ENCODE data around the gene LRRC4B. TPM values are rescaled to one million over a fixed set of nuclear protein-coding genes. Genes with fewer than 3 reads are reported as not detected.
"Not testable (repeated sequence)": the region's sequence is repeated elsewhere in the genome, so short reads cannot be mapped to it uniquely, and the experiment has no call there.

The LRRC4B gene
- 1 to 10 TPM in 1 of 2 donors, under 1 TPM in 1; 0.89 to 1.2 TPM for total RNA-seq
- long read RNA-seq = 0 reads

GRCh38 chr19:50567882-50568727 lies at the start of gene LRRC4B:
Gene LRRC4B (minus strand): TSS chr19:50568435. CDS start chr19:50548838, 19,597 bp downstream.
- ATAC-seq (no peak), DNase-seq (no peak)
- intact Hi-C loops (cut with DNase I, micrococcal nuclease) = no loop called here

- intact Hi-C loops (cut with DNase I, micrococcal nuclease); DNase-seq; ATAC-seq: not testable (repeated sequence)
Measured at GRCh38 chr19:50612504-50613404, 44.5 kb upstream of the LRRC4B start.

GRCh38 chr19:50607874-50608785 lies 39.9 kb upstream of the LRRC4B start:
- ATAC-seq (no peak), DNase-seq (peak; percentile 46 to 54)
- intact Hi-C loops (cut with DNase I, micrococcal nuclease) = no loop called here

GRCh38 chr19:50607388-50607787 lies 39.2 kb upstream of the LRRC4B start:
- ATAC-seq (no peak), DNase-seq (no peak)
- intact Hi-C loops (cut with DNase I, micrococcal nuclease) = no loop called here

- ATAC-seq; DNase-seq; intact Hi-C loops (cut with DNase I, micrococcal nuclease): not testable (repeated sequence)
Measured at GRCh38 chr19:50606059-50606836, 38.0 kb upstream of the LRRC4B start.

- DNase-seq; intact Hi-C loops (cut with DNase I, micrococcal nuclease); ATAC-seq: not testable (repeated sequence)
Measured at GRCh38 chr19:50604264-50605073, 36.2 kb upstream of the LRRC4B start.

GRCh38 chr19:50602935-50603334 lies 34.7 kb upstream of the LRRC4B start:
- intact Hi-C loops (cut with DNase I, micrococcal nuclease) = no loop called here
- ATAC-seq (no peak), DNase-seq (no peak)

GRCh38 chr19:50602496-50602895 lies 34.3 kb upstream of the LRRC4B start:
- ATAC-seq = no peak
- intact Hi-C loops (cut with DNase I, micrococcal nuclease) = no loop called here
- no peak for DNase-seq

GRCh38 chr19:50602089-50602422 lies 33.8 kb upstream of the LRRC4B start:
- no peak for DNase-seq
- intact Hi-C loops (cut with DNase I, micrococcal nuclease) = no loop called here
- no peak for ATAC-seq

- no peak for DNase-seq
- intact Hi-C loops (cut with DNase I, micrococcal nuclease) = no loop called here
- no peak for ATAC-seq
Measured at GRCh38 chr19:50601407-50602088, 33.3 kb upstream of the LRRC4B start.

- DNase-seq (no peak), ATAC-seq (no peak)
- intact Hi-C loops (cut with DNase I, micrococcal nuclease) = no loop called here
Measured at GRCh38 chr19:50599427-50599826, 31.2 kb upstream of the LRRC4B start.

GRCh38 chr19:50590191-50590590 lies 22.0 kb upstream of the LRRC4B start:
- no peak for ATAC-seq
- no peak for DNase-seq
- intact Hi-C loops (cut with DNase I, micrococcal nuclease) = no loop called here

- intact Hi-C loops (cut with DNase I, micrococcal nuclease); DNase-seq; ATAC-seq: not testable (repeated sequence)
Measured at GRCh38 chr19:50581795-50582660, 13.8 kb upstream of the LRRC4B start.

- no peak for DNase-seq
- no peak for ATAC-seq
- intact Hi-C loops (cut with DNase I, micrococcal nuclease) = no loop called here
Measured at GRCh38 chr19:50580970-50581634, 12.9 kb upstream of the LRRC4B start.

GRCh38 chr19:50580240-50580639 lies 12.0 kb upstream of the LRRC4B start:
- ATAC-seq (no peak), DNase-seq (no peak)
- intact Hi-C loops (cut with DNase I, micrococcal nuclease) = no loop called here
